Measurements from ENCODE around the gene DMD. TPM values are rescaled to one million over a fixed set of nuclear protein-coding genes. Genes with fewer than 3 reads are reported as not detected.

DMD gene
- total and polyA plus RNA-seq, 12 donors, result 28.5 to 228 (median 168) TPM

DNA sequence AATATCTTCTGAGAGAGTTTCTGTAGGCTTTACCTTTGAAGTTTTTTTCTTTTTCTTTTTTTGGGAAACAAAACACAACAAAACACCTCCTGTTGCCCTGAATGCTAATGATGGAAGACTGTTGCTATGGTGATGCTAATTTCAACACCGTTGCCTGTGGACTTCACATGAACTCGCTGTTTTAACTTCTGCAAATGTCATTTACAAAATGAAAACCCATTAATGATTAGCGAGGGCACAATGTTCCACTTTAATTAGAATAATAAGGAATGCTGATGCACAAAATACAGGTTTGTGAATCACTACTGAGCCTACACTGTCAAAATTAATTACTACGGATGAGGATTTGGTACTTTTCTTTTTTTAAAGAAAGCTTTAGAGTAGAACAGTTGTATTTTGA lies 1912.4 kb downstream of the DMD start:
- Histone ChIP-seq H3K4me3 (no peak overlapping the region), H3K27me3 (no peaks in the 10 kb centered on the region), H3K36me3 (no peaks in the 10 kb centered on the region), H3K4me1 (no peaks in the 10 kb centered on the region), H3K27ac (no peak overlapping the region), H3K9me3 (no peaks in the 10 kb centered on the region)
- intact Hi-C loops (cut with DNase I), result no loop called here
- 70 to 74% methylated on average over 4 of the region's 4 CpGs for WGBS, 2 donors
- TF ChIP-seq CTCF (IDR thresholded peaks at IDR 0.05), result no peak
- DNase-seq, result no peak
- no peak for ATAC-seq

GRCh38 chrX:31297881-31298280 lies 1913.5 kb downstream of the DMD start:
- Histone ChIP-seq H3K27me3 (no peaks in the 10 kb centered on the region), H3K4me3 (no peak overlapping the region), H3K9me3 (no peaks in the 10 kb centered on the region), H3K36me3 (no peaks in the 10 kb centered on the region), H3K4me1 (no peaks in the 10 kb centered on the region), H3K27ac (no peak overlapping the region)
- DNase-seq, result no peak
- ATAC-seq, result no peak
- TF ChIP-seq CTCF (IDR thresholded peaks at IDR 0.05), result no peak
- intact Hi-C loops (cut with DNase I), result no loop called here

DNA sequence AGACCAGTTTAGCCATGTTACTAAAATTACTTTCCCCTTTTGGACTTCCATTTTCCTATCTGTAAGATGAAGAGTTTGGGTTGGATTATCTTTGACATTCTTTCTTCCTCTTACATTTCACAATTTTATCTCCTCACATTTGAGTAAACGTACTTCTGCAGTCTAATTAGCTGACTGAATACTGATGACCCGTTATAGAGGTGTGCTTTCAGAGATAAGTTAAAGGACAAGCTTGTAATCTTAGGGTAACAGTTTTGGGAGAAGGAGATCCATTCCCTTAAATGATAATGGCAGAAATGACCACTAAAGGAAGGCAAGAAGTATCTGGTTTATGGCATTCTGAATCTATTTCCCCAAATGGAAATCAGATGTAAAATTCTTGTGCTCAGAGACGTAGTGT lies 1916.9 kb downstream of the DMD start:
- ATAC-seq (no peak), DNase-seq (no peak)
- Histone ChIP-seq H3K36me3 (no peaks in the 10 kb centered on the region), H3K4me1 (no peaks in the 10 kb centered on the region), H3K4me3 (no peak overlapping the region), H3K27me3 (no peaks in the 10 kb centered on the region), H3K9me3 (peaks cover 0 to 5% (median 0%) of the 10 kb centered on the region in 11 donors), H3K27ac (no peak overlapping the region)
- intact Hi-C loops (cut with DNase I), result no loop called here
- WGBS, 2 donors, result 68 to 85% methylated on average over 3 of the region's 3 CpGs
- no peak for TF ChIP-seq CTCF (IDR thresholded peaks at IDR 0.05)

GRCh38 chrX:31293409-31293808 lies 1917.9 kb downstream of the DMD start:
- Histone ChIP-seq H3K27ac (no peak overlapping the region), H3K9me3 (peaks cover 0 to 5% (median 0%) of the 10 kb centered on the region in 11 donors), H3K27me3 (peaks cover 0 to 3% (median 0%) of the 10 kb centered on the region in 7 donors), H3K36me3 (no peaks in the 10 kb centered on the region), H3K4me1 (no peaks in the 10 kb centered on the region), H3K4me3 (no peak overlapping the region)
- WGBS, 2 donors, result 89 to 92% methylated on average over 6 of the region's 6 CpGs
- ATAC-seq (no peak), DNase-seq (no peak)
- intact Hi-C loops (cut with DNase I), result no loop called here
- TF ChIP-seq CTCF (IDR thresholded peaks at IDR 0.05), result peak in 3 of 9 donors; percentile 5 to 20 (median 17)
